Fibroblast of skin of abdomen (primary cell): ENCODE data around the gene TPCN2.

Experiments
- DNase-seq: peaks from one replicate; pipeline ENCODE4 v3.0.0-alpha.2; 2013

The TPCN2 gene

GRCh38 chr11:69153661-69154060 lies 104.9 kb downstream of the TPCN2 start:
- peak; percentile 50 for DNase-seq

DNA sequence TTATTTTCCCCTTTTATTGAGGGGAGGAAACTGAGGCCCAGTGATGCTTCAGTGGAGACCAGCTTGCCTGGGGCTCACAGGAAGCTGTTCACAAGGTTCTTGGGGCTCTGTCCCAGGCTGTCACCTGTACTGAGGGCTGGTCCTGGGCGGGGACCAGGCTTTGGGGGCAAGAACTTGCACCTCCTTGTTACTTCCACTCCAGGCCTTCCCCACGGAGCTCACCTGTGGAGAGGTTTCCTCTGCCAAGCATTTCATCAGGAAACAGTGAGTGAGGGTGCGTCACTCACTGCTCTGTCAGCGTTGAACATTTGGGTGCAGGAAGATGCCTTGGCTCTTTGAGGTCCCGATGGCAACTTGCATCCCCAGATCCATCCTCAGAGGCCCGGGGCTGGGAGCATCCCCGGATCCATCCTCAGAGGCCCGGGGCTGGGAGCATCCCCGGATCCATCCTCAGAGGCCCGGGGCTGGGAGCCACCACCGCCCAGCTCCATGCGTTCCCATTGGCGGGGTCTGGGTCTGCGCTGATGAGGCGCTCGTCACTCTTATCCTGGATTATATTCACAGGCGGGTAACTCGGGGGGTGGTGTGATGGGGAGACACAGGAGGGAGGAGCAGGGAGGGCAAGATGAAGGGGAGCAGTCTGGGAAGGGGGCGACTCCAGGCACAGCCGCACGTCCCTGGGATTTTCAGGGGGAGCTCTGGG lies 105.6 kb downstream of the TPCN2 start:
- DNase-seq, result no peak

- DNase-seq, result no peak
These were observed 106.2 kb downstream of the TPCN2 start for GRCh38 chr11:69154938-69155301.

DNA sequence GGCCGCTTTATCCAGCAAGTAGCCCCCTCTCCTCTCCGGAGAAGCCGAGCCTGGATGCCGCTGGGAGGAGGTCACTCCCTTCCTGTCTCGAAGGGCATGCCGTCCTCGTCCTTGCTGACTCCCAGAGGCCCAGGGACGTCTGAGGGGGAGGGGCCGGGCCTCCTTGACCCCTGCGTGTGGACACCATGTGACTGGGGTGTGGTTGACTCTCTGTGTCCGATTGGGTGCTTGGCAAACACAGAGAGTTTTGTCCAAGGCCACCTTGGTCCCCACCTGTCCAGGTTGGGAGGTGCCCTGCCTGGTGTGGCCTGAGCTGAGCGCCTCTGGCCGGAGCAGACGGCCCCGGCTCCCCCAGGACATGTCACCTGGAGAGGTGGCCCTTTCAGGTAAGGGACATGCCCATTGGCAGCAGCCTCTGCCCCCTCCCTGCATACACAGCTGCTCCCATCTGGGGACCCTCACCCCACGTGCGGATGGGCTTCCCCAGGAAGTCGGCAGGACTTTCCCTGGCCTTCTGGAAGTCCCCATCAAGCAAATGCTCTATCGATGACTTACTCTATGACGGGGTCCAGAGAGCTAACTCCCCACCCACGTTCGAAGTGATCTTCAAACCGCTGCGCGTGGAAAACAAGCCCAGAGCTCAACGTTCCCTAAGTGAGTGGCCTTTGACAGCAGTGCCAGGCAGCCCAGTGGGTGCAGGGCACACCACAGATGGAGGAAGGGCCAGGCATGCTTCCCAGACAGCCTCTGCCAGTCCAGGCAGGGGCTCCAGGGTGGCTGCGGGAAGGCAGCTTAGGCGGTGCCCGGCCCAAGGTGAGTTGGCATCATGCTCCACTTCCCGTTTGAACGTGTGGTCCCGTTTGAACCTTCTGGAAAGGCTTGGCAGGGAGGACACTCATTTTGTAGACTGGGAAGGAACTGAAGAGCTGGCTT lies 106.8 kb downstream of the TPCN2 start, which contains the start of gene SMIM38:
Gene SMIM38 (plus strand): TSS at position 634 of the 933 bp plus-strand sequence. CDS start 1,912 bp downstream, outside the sequence.
- DNase-seq, result no peak

- DNase-seq, result no peak
These were observed 107.5 kb downstream of the TPCN2 start for GRCh38 chr11:69156235-69156639.

- DNase-seq, result no peak
These were observed 108.0 kb downstream of the TPCN2 start for GRCh38 chr11:69156673-69157155.

- DNase-seq, result peak; percentile 67
These were observed 108.6 kb downstream of the TPCN2 start for GRCh38 chr11:69157156-69157821.

GRCh38 chr11:69157822-69158231 lies 109.1 kb downstream of the TPCN2 start:
- DNase-seq, result no peak

GRCh38 chr11:69158301-69159149 lies 109.8 kb downstream of the TPCN2 start:
- DNase-seq, result no peak

GRCh38 chr11:69159150-69159852 lies 110.6 kb downstream of the TPCN2 start:
- no peak for DNase-seq

DNA sequence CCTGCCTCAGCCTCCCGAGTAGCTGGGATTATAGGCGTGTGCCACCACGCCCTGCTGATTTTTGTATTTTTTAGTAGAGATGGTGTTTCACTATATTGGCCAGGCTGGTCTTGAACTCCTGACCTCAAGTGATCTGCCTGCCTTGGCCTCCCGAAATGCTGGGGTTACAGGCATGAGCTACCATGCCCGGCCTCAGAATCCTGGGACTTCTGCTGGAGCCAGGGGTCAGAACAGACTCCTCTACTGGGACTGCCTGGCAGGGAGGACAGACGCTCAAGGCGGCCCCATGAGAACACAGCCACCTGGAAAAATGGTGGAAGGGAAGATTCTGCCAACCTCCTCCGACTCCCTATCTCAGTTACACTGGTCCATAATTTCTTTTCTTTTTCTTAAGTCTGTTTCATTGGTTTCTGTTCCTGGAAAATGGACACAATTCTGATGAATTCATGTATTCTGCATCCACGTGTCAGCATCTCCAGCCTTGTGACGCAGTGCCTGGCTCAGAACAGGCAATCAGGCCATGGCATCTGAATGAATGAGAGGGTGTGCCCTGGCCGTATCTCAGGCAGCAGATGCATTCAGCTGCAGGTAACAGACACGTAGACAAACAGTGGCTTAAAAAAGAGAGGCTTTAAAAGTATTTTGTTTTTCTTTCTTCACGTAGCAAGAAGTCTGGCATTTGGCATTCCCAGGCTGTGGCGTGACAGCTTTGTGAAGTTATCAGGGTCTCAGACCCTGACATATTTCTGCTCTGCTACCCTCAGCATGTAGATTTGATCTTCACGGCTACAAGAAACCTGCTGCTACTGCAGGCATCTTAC lies 111.8 kb downstream of the TPCN2 start:
- DNase-seq, result no peak

- no peak for DNase-seq
These were observed 112.3 kb downstream of the TPCN2 start for GRCh38 chr11:69161117-69161407.

- no peak for DNase-seq
These were observed 113.8 kb downstream of the TPCN2 start for GRCh38 chr11:69162505-69162904.

- DNase-seq, result no peak
These were observed 115.1 kb downstream of the TPCN2 start for GRCh38 chr11:69163842-69164241.

GRCh38 chr11:69164824-69165223 lies 116.1 kb downstream of the TPCN2 start:
- no peak for DNase-seq

DNA sequence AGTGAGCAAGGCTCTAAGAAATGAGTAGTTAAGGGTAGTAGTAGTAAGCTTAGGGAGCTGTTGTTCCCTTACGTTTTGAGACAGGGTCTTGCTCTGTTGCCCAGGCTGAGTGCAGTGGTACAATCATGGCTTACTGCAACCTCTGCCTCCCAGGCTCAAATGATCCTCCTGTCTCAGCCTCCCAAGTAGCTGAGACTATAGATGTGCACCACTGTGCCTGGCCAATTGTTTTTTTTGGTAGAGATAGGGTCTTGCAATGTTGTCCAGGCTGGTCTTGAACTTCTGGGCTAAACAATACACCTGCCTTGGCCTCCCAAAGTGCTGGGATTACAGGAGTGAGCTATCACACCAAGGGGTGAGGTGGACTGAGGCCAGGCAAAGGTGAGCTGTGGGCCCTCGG lies 117.0 kb downstream of the TPCN2 start:
- no peak for DNase-seq

- peak; percentile 81 for DNase-seq
These were observed 117.7 kb downstream of the TPCN2 start for GRCh38 chr11:69166218-69167115.

DNA sequence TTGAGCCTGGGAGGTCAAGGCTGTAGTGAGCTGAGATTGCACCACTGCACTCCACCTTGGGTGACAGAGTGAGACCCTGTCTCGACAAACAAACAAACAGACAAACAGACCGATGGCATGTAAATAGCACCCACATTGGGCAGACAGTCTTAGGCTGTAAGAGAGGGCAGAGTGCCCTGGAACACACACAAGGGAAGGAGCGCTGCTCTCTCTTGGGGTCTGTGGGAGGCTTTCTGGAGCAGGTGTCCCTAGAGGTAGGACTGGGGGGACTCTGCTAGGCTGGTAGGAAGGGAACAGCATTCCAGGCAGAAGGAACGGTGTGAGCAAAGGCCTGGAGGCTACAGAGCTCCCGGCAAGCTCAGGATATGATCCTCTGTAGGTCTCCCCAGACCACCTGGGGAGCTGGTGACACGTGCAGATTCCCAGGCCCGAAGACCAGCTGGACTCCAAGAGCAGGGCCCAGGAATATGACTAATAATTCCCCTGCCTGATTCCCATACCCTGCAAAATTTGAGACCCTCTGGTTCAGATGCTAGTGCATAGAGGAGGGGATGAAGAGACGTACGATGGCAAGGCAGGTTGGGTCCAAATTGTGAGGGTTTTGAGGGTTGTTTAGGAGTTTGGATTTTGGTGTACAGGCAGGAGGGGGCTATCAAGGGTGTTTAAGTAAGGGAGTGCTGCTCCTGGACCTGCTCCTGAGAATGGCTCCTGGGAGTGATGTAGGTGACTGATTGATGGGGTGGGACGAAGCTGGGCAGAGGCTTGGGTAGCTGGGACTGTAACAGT lies 118.6 kb downstream of the TPCN2 start:
- DNase-seq, result no peak
